SU-DHL-6 (cell line): ENCODE data around the gene CRX.

Source experiments
- H2AFZ ChIP-seq: fragments of 200-600 bp; sonication (generic); 2 replicates; pipeline ENCODE4 v1.6.1; 2014; ENCODE audit warnings: low read depth, mild to moderate bottlenecking, moderate library complexity, mixed read lengths, antibody characterized with exemption, low read length; ENCODE audit not compliant: severe bottlenecking
- H3F3A ChIP-seq: fragments of 200-600 bp; shearing (Covaris generic); 2 replicates; pipeline ENCODE4 v1.6.0; 2016; ENCODE audit warnings: antibody characterized with exemption, mild to moderate bottlenecking; ENCODE audit not compliant: insufficient read depth
- H3K27ac ChIP-seq: fragments of 200-600 bp; sonication (generic); 2 replicates; pipeline ENCODE4 v1.5.1; 2016; ENCODE audit warnings: low read depth, mild to moderate bottlenecking, low read length, moderate library complexity, mixed read lengths
- H3K27me3 ChIP-seq: fragments of 200-600 bp; sonication (generic), shearing (Covaris generic); 2 replicates; pipeline ENCODE4 v1.6.0; 2014; ENCODE audit warnings: mild to moderate bottlenecking, low read length
- H3K36me3 ChIP-seq: fragments of 200-600 bp; sonication (generic); 2 replicates; pipeline ENCODE4 v1.6.1; 2014; ENCODE audit warnings: mild to moderate bottlenecking, low read length, mixed read lengths
- H3K4me2 ChIP-seq: fragments of 300-600, 200-600 bp; shearing (Covaris generic), sonication (generic); 2 replicates; pipeline ENCODE4 v1.6.0; 2014; ENCODE audit warnings: low read length, low read depth, mild to moderate bottlenecking; ENCODE audit not compliant: poor library complexity, severe bottlenecking
- H3K4me3 ChIP-seq: fragments of 200-600 bp; sonication (generic); 2 replicates; pipeline ENCODE4 v1.5.1; 2014; ENCODE audit warnings: antibody characterized with exemption, low read length, mild to moderate bottlenecking, mixed read lengths; ENCODE audit not compliant: insufficient read depth, poor library complexity, severe bottlenecking
- H3K79me2 ChIP-seq: fragments of 200-600 bp; sonication (generic); 2 replicates; pipeline ENCODE4 v1.6.1; 2014; ENCODE audit warnings: mild to moderate bottlenecking, low read length, moderate library complexity; ENCODE audit not compliant: insufficient read depth
- H3K9ac ChIP-seq: fragments of 200-600 bp; sonication (generic); 2 replicates; pipeline ENCODE4 v1.7.0; 2014; ENCODE audit warnings: mild to moderate bottlenecking, low read length
- H3K9me2 ChIP-seq: fragments of 200-600 bp; sonication (generic); replicated peaks from 2 replicates; pipeline ENCODE4 v1.6.1; 2014; ENCODE audit warnings: low read length; ENCODE audit not compliant: insufficient read depth
- H3K9me3 ChIP-seq: fragments of 200-600 bp; sonication (generic); 2 replicates; pipeline ENCODE4 v1.6.1; 2014; ENCODE audit warnings: low read length, mixed read lengths; ENCODE audit not compliant: insufficient read depth
- H4K20me1 ChIP-seq: fragments of 200-600 bp; sonication (generic); 2 replicates; pipeline ENCODE4 v1.6.1; 2014; ENCODE audit warnings: low read depth, mild to moderate bottlenecking, antibody characterized with exemption, low read length, moderate library complexity, mixed read lengths
- EZH2phosphoT487 ChIP-seq: fragments of 200-600 bp; sonication (generic), shearing (Covaris generic); conservative IDR thresholded peaks from 2 replicates; pipeline ENCODE4 v1.6.1; 2018; ENCODE audit warnings: mild to moderate bottlenecking, antibody characterized with exemption, low read length, moderate library complexity, mixed read lengths
- TF ChIP-seq, protein P1 (sequence below): fragments of 200-600 bp; sonication (generic); IDR thresholded peaks from one replicate; pipeline ENCODE4 v1.5.1; 2017; ENCODE audit warnings: antibody characterized with exemption, mild to moderate bottlenecking, low read length, moderate library complexity; ENCODE audit not compliant: insufficient read depth, poor library complexity, severe bottlenecking

Gene CRX

DNA sequence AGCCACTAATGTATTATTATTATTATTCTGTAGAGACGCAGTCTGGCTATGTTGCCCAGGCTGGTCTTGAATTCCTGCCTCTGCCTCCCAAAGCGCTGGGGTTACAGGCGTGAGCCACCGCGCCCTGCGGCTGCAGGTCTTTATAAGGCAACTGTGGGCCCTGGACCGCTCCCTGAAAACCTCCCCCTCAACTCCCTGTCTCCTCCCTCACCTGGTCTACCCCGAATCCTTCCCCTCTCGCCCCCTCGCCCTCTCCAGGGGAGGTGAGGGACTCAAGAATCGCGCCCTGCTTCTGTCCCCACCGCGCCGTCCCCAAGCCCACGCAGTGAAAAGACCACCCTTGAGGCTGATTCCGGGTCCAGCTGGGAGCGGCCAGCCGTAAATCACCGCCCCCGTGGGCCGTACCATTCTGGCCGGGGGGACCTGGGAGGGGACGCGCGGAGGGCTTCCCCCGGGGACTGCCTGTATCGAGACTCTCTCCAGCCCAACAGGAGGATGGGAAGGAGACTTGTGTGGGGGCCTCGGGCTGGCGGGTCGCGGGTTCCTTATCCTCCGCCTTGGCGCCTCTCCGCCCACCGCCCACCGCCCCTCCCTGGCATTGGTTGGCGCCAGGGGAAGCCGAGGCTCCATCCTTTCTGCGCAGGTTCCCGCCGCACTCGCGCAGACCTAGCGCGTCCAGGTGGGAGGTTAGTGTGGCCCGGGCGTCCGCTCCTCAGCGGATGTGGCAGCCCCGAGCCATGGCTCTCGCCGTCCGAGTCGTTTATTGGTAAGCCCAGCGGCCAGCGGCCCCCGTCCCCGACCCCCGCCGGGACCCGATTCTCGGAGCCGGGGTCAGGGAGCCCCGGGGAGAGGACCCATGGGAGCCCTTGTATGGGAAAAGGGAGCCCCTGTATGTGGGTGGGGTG lies 43.4 kb upstream of the CRX start, which contains the start of gene SELENOW:
TSS of gene SELENOW (plus strand) at position 655 of the 905 bp plus-strand sequence. CDS start at position 738, 83 bp downstream.
- H4K20me1 ChIP-seq = no peaks in the 10 kb centered on the region
- H3K27me3 ChIP-seq = no peaks in the 10 kb centered on the region
- peak within 1 kb of the TSS; percentile 64 for H3K4me3 ChIP-seq
- TF ChIP-seq, protein P1, sequence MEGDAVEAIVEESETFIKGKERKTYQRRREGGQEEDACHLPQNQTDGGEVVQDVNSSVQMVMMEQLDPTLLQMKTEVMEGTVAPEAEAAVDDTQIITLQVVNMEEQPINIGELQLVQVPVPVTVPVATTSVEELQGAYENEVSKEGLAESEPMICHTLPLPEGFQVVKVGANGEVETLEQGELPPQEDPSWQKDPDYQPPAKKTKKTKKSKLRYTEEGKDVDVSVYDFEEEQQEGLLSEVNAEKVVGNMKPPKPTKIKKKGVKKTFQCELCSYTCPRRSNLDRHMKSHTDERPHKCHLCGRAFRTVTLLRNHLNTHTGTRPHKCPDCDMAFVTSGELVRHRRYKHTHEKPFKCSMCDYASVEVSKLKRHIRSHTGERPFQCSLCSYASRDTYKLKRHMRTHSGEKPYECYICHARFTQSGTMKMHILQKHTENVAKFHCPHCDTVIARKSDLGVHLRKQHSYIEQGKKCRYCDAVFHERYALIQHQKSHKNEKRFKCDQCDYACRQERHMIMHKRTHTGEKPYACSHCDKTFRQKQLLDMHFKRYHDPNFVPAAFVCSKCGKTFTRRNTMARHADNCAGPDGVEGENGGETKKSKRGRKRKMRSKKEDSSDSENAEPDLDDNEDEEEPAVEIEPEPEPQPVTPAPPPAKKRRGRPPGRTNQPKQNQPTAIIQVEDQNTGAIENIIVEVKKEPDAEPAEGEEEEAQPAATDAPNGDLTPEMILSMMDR = no peak
- no peak for TF ChIP-seq EZH2phosphoT487
- no peaks in the 10 kb centered on the region for H3K9me3 ChIP-seq
- H3K27ac ChIP-seq = peak within 1 kb of the TSS; percentile 54; the same call in 1 of the 2 replicates
- peak within 1 kb of the TSS; percentile 69 for H3K9ac ChIP-seq
- peak within 1 kb of the TSS; percentile 93 for H2AFZ ChIP-seq
- peak within 1 kb of the TSS; percentile 76 for H3K4me2 ChIP-seq
- no peaks in the 10 kb centered on the region for H3K36me3 ChIP-seq
- H3F3A ChIP-seq = no peaks in the 10 kb centered on the region
- no peaks in the 10 kb centered on the region for H3K79me2 ChIP-seq
- no peaks in the 10 kb centered on the region for H3K9me2 ChIP-seq

DNA sequence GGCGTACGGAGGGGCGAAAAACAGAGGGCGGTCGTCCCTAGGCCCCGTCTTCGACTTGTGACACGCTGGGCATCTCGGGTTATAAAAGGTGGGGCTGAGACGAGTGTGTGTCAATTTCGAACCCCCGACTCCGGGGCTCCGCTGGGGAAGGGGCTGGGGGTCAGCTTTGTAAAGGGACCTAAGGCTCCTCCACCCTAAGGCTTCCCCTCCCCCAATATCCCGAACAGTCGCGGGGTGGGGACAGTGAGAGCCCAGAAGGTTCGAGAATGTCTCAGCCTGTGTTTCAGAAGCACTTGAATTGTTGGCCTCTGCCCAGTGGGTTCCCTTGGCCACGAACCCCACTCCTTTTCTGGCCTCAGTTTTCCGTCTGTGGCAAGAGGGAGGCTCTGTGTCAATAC lies 42.8 kb upstream of the CRX start:
- Histone ChIP-seq H3K4me2 (peak overlapping the region; percentile 76), H3K27ac (no peak overlapping the region), H2AFZ (peak overlapping the region; percentile 93)

DNA sequence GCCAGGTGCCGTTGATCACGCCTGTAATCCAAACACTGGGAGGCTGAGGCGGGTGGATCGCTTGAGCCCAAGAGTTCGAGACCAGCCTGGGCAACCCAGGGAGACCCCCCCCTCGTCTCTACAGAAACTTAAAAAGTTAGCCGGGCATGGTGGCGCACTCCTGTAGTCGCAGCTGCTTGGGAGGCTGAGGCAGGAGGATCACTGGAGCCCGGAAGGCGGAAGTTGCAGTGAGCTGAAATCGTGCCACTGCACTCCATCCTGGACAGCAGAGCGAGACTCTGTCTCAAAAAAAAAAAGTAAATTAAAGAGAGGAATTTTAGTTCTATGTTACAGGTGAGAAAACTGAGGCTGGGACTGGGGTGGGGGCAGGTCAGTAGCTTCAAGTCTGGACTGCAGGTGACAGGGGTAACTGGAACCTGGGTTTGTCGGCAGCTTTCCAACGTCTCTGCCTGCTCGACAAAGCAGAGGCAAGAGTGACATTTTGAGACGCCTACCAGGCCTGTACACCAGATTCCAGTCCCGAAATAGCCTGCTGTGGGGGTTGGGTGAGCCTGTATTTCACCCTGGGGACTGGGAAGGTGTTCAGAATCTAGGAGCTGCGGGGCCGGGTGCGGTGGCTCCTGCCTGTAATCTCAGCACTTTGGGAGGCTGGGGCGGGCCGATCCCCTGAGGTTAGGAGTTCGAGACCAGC lies 42.1 kb upstream of the CRX start:
- H3K9ac ChIP-seq = no peak overlapping the region
- peak overlapping the region; percentile 76 for H3K4me2 ChIP-seq
- H3K9me3 ChIP-seq = no peaks in the 10 kb centered on the region
- no peaks in the 10 kb centered on the region for H4K20me1 ChIP-seq
- H2AFZ ChIP-seq = no peak overlapping the region
- H3F3A ChIP-seq = no peaks in the 10 kb centered on the region
- H3K79me2 ChIP-seq = no peaks in the 10 kb centered on the region
- TF ChIP-seq, protein P1 = no peak
- no peak for TF ChIP-seq EZH2phosphoT487
- H3K27me3 ChIP-seq = no peaks in the 10 kb centered on the region
- H3K27ac ChIP-seq = no peak overlapping the region
- H3K9me2 ChIP-seq = no peaks in the 10 kb centered on the region
- no peak overlapping the region for H3K4me3 ChIP-seq
- no peaks in the 10 kb centered on the region for H3K36me3 ChIP-seq

More for the DNA sequence above, 42.8 kb upstream of the CRX start:
- no peaks in the 10 kb centered on the region for H3K9me3 ChIP-seq
- no peaks in the 10 kb centered on the region for H3K9me2 ChIP-seq
- H3K36me3 ChIP-seq = no peaks in the 10 kb centered on the region
- peak overlapping the region; percentile 69 for H3K9ac ChIP-seq
- H3K79me2 ChIP-seq = no peaks in the 10 kb centered on the region
- no peak for TF ChIP-seq EZH2phosphoT487
- TF ChIP-seq, protein P1 = no peak
- H3K27me3 ChIP-seq = no peaks in the 10 kb centered on the region
- peak overlapping the region; percentile 64 for H3K4me3 ChIP-seq
- H4K20me1 ChIP-seq = no peaks in the 10 kb centered on the region
- H3F3A ChIP-seq = no peaks in the 10 kb centered on the region
